Gastroesophageal sphincter (tissue), 3 donors: Measurements from ENCODE around the gene HSD17B11.

Experiments
- CTCF ChIP-seq, 4 experiments: fragments of 200-600 bp in 2 of 4; fragments of 450-650 bp in 2 of 4; sonication (generic) in 1 of 4; IDR thresholded peaks; one replicate each; pipeline ENCODE4 v1.5.1; 2017 to 2019; ENCODE audit warnings: antibody characterized with exemption in 4 of 4, mild to moderate bottlenecking in 2 of 4, moderate library complexity in 2 of 4
- EP300 ChIP-seq: sonication (generic); formaldehyde crosslinking; IDR thresholded peaks from one replicate; pipeline ENCODE4 v1.6.1; 2017; ENCODE audit warnings: antibody characterized with exemption, mild to moderate bottlenecking
- POLR2A ChIP-seq, 2 donors: fragments of 450-650 bp; IDR thresholded peaks; one replicate each; pipeline ENCODE4 v1.6.1; 2017; ENCODE audit warnings: antibody characterized with exemption in 2 of 2, mild to moderate bottlenecking in 2 of 2, moderate library complexity in 1 of 2
- POLR2AphosphoS5 ChIP-seq: sonication (generic); formaldehyde crosslinking; IDR thresholded peaks from one replicate; pipeline ENCODE4 v1.6.1; 2017; ENCODE audit warnings: antibody characterized with exemption

GRCh38 chr4:87345139-87345538 lies 45.8 kb downstream of the HSD17B11 start:
- no peak for TF ChIP-seq CTCF (IDR thresholded peaks at IDR 0.05)
- no peak for TF ChIP-seq POLR2A (IDR thresholded peaks at IDR 0.05)
- no peak for TF ChIP-seq POLR2AphosphoS5
- TF ChIP-seq EP300, result no peak
